HG03354 (cell line): ENCODE data around the gene OAF.
"Not testable (repeated sequence)": the region's sequence is repeated elsewhere in the genome, so short reads cannot be mapped to it uniquely, and the experiment has no call there.

Experiments
- ATAC-seq: cut with Tn5 transposase; IDR thresholded peaks from one replicate; pipeline ENCODE4 v1.9.1; 2021; ENCODE audit warnings: mild to moderate bottlenecking; ENCODE audit not compliant: unreplicated experiment, poor library complexity, severe bottlenecking

Gene OAF

DNA sequence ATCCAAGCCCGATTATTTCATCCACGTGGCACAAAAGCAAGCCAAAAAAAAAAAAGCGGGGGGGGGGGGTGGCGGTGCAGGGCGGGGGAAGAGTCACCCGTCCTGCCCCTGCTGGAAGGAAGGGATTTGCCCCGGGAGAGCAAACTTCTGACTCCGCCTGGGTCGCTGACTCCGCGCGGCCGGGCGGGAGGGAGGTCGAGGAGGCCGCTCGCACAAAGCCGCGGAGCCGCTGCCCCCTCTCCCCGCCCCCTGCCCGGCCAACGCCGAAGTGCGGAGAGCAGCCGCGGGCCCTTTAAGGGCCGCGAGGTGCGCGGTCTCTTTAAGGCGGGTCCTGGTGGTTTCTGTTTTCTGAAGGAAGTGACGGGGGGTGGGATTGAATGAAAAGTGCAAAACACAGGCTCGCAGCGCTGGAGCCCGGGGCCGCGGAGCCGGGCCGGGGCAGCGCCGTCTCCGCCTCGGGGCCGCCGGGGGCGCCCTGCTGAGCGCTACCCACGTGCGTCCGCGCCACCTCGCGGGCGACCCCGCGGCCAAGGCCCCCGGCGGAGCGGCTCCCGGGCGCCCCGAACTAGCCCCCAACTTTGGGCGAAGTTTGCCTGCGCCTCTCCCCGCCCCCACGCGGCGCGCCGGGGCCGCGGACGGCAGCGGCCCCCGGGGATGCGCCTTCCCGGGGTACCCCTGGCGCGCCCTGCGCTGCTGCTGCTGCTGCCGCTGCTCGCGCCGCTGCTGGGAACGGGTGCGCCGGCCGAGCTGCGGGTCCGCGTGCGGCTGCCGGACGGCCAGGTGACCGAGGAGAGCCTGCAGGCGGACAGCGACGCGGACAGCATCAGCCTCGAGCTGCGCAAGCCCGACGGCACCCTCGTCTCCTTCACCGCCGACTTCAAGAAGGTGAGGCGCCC lies at the start of gene OAF:
OAF (plus strand) TSS at position 407 of the 896 bp plus-strand sequence; CDS start at position 655, 248 bp downstream.
- ATAC-seq = peak; percentile 89

DNA sequence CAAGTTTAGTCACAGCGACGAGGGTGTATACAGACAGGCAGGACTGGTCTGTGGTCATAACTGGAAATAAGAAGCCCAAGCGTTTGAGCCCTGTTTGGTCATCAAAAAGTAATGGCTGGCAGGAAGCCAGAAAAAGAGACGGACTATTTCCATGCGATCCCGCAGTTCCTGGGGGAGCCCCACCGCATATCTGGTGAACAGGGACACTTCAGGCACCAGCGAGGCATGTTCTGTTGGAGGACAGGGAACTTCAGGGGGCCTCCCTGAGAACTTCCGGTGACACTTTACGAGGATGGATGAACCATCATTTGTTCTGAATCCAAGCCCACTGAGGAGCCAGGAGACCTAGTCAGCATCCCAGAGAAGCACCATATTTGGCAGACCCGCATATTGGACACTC lies 43.2 kb upstream of the OAF start:
- no peak for ATAC-seq

DNA sequence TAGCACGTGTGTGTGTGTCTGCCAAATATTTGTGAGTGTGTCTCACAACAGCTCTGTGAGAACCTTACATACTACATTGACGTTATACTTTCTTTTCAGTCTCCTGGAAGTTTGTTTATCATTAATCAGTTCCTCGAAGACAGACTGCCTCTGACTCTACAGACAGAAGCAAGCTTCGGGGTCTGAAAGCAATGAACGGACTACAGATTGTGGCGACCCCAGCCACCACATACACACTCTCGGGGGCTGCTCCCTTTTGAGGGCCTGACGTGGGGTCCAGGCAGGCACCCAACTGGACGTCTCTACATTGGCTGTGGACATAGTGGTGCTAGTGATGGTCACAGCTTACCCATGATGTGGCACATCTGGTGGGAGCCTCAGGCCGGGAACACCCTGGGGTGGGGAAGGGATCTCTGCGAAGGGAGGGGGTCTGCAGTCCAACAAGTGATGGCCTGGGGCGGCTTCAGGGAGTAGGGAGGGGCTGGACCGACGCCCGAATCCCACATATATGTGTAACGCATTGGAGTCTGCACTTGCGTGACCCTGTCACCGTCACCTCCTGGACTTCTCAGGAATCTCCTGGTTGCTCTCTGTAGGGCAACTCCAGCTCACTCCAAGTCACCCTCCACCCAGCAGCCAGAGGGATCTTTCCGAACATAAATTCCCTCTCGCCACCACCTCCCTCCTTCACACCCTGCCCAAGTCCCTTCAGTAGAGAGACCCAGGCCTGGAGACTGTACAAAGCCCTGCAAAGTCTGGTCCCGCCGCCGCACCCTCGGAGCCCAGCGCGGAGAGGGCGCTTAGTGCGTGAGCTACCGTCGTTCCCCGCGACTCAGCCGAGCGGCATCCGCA lies 42.5 kb upstream of the OAF start:
- ATAC-seq = no peak

DNA sequence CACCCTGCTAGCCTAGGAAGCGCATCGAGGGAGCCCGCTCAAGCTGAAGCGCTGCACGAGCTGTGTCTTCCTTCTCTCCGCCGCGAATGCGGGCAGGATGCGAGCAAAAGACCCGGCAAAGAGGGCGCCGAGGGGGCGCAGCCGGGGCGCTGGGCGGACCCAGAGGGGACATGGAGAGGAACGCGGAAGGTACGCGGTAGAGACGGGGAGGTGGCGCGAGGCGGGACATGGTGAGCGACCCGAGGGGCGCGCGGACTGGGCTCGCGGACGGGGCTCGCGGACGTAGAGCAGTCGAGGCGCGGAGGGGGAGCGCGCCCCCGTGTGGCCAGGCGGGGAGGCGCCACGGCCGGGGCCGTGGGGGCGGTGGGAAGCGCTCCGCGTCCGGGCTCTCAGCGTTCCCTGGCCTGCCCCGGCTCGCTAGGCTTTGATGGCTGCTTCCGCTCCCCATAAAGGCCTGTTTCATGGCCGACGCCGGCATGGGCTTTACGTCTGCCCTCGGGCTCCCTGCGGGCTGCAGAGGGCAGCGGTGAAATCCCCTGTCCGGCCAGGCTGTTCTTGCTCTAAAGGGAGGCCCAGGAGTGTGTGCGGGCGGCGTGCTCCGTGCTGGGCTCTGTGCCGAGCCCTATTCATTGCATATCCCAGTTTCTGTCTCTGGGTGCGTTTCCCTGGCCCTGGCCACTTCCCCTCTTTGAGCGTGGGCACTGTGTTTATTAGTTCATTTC lies 41.7 kb upstream of the OAF start:
- ATAC-seq = no peak

DNA sequence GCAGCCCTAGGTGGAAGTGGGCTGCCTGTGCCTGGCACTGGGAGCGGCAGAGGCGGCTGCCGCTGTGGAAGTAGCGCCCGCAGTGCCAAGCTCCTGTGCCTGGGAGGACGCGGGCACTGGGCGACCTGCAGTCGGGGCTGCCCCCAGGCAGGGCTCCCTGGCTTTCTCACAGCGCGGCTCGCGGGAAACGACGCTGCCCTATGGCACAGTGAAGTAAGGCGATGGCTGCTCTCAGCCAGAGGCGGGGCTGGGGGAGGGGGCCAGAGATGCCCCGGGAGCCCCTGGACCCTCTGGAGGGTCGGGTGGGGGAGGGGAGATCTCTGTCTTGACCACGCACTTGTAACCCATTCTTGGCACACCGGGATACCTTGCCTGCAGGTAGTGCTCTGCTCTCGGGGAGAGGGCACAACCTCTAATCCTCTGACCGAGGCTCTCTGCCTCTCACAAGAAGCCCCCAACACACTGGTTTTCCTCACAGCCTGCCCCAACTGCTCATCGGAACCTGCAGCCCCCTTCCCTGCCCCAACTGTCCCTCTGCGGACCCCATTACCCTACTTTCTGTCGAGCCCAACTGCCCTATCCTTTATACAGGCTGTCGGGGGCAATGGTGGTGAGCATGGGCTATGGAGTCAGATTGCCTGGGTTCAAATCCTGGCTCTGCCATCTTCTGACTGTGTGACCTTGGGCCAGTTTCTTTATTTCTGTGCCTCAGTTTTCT lies 40.7 kb upstream of the OAF start:
- no peak for ATAC-seq

DNA sequence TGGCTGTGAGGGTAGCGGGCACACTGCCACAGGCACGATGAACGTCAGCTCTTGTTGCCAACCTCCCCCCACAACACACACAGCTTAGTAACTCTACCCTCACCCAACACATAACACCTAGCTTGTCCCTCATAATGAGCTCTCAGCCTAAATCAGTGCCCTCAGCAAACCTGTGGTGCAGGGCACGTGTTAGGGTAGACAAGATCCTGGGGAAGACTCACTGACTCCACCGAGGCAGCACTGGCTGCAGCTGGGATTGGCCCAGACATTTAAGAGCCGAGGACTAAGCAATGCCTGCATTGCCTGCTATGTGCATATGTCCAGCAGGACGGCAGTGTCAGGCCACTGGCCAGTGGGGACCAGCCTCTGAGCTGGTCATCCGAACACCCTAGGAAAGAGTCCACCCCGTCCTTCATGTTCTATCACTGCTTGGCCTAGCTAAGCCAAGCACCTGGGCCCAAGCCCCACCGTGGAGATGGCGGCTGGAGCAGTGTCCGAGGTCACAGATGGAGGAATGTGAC lies 40.0 kb upstream of the OAF start:
- no peak for ATAC-seq

DNA sequence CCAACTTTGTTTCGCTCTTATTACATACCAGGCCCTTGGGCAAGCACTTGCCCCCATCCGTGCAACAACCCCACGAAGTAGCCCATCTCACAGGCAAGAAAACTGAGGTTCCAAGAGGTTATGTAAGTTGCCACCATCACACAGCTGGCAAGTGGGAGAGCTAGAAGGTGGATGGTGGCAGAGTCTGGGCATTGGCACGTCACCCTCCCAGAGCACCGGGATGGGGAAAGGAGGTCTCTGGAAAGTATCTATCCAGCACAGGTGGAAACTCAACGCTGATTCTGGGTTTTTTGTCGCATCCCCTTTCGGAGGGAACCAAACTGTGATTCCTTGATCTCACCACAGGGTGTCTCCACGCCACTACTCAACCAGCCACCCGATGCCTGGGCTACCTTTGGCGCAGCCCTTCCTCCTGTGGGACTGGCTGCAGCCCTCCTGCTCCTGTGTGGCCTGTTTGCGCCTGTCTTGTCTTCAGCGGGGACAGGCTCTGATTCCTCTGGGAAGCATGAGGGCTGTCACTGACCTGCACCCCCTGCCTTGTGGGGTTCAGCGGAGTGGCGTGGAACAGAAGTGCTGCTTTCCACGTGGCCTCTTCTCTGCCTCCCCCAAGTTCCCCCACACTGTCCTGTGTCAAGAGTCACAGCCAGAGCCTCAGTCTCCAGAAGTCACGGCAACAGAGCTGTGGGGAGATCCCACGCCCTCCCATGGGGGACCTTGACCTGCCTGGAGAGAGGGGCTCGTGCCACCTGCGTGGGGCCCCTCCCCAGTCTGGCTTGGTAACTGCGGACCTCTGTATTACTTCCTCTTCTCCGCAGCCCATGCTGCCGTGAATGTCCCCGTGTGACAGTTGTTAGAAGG lies 38.5 kb upstream of the OAF start:
- no peak for ATAC-seq

DNA sequence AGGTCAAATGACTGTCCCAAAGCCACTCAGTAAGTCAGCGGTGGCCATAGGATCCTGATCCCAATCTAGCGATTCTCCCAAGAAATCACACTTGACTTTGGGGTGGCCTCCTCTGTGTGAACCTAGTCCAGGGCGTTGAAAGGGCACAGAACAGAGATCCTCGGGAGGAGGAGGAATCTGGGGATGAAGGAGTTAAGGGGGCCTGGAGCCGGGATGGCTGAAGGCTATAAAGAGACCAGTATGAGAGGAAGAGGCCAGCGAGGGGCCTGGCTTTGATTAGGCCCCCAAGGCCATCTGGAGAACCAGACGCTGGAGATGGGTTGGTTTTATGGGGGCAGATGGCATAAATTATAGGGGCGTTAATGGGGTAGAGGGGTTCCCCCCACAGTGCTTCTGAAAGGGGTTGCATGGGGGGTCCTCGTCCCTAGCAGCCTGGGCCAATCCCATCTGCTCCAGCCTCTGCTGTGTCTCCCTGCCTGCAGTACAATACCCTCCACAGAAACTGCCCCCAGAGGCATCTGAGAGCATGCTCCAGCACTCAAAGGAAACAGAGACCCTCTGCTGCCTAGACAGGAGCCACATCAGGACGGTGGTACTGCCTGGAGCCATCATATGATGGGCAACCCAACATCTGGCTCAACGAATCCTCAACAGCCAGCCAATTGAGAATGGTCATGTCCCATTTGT lies 37.7 kb upstream of the OAF start:
- ATAC-seq = no peak

DNA sequence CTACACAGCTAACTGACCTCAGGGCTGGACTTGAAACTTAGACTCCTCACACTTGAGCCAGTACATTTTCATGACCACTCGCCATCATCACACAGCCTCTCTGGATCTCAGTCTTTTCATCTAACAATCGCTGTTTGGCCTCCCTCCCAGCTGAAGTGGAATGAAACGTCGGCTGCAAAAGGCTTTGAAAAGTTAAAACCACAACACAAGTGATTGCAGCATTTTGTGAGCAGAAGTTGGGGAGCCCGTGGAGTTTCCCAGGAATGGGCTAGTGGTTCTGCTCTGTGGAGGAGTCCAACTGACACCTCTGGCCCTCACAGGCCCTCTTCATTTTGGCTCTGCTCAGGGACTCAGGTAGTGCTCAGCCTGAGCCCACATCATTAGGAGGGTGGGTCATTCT lies 37.0 kb upstream of the OAF start:
- ATAC-seq = no peak

DNA sequence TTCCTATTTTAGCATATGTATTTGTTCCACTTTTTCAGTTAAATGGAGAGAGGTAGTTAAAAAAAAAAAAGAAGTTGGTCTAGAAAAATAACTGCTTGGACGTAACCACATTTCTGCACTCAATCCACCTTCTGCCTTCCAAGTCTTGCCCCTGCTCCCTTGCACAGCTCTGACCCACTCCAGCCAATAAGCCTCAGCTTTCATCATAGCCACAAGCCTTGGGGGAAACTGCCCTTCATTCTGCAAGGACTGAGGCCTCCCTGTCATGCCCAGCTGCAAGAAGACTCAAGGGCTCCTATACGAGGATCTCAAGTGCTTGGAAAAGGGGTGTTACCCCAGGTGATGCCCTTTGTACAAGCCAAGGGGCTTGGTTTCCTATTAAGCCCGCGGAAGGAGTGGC lies 36.0 kb upstream of the OAF start:
- no peak for ATAC-seq

DNA sequence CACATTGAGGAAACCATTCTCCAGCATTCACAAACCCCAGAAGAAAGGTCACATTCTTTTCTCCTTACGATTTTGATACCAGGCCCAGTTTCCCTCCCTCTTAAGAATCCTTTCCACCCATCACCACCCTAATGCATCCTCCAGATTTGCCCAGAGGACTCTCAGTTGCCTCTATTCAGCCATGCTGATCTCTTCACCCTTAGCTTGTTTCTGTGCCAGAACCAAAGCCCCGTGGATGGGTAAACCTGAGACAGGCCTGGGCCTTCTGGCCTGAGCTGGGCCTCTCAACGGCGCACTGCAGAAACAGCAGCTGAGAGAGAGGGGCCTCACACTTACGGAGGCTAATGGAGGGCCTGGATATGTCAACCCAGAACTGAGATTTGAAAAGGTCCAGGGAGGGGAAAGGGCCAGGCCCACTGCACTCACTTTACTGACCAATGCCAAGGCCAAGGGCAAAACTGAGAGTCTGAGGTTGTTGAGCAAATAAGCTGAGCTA lies 32.2 kb upstream of the OAF start:
- no peak for ATAC-seq

DNA sequence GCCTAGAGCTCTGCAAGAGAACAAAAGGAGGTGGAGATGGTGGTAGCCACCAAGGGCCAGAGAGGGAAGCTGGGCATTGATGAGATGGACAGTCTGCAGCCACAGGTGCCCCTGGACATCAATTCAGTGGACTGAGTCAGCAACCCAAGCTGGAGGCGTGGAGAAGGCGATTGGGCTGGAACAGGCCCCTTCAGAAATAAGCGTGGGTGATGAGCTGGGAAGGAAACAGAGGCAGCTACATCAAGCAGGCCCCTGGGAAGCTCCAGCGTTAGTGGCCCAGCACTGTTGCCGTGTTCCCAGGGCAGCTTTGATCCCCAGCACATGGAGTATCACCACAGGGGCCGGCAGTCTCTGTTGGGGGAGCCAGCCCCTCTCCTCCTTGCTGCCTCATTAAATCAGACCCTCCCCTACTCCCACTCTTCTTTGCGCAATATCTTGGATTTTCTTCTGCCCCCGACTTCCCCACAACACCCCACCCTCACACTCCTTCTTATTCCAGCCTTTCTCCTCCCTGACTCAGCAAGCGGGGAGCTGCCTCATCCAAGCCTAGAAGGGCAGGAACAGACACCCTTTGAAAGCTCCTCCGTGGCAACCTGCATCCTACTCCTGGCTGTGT lies 31.7 kb upstream of the OAF start:
- ATAC-seq = no peak

DNA sequence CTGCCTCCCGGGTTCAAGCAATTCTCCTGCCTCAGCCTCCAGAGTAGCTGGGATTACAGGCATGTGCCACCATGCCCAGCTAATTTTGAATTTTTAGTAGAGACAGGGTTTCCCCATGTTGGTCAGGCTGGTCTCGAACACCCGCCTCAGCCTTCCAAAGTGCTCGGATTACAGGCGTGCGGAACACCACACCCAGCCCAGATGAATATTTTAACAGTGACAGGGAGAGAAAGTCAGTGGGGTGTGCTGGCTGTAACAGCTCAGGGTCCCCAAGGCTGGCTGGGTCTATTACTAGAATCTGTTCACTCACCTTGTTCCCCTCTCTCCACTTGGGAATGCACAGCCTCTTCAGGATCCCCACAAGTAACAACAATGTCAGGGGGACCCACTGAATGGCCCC lies 30.8 kb upstream of the OAF start:
- not testable (repeated sequence) for ATAC-seq

DNA sequence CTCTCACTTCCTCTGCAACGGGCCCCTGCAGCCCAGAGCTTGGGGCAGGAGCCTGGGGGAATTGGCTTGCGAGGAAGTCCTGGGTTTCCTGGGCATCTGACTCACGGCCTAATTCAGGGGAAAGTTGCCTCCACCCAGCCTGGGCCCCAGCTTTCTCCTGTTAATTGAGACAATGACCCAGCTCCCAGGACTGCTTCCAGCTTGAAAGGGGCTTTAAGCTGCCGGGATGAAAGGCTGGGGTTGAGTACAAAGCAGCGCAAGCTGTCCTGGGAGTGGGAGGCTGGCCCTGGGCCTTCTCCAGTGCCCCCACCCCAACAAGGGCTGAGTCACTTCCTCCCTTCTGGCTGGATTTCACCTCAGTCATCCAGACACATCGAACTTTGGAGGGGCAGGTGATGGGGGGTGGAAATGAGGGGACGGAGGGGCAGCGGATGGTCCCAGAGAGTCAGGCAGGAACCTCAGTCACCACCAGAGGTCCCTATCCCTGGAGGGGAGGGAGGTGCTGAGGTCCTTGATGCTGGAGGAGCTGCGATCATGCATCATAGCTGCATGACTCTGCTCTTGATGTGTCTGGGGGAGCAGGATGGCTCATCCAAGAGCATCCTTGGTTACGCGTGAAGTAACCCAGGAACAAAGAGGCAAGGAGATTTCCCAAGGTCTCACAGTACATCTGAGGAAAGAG lies 30.1 kb upstream of the OAF start:
- no peak for ATAC-seq

DNA sequence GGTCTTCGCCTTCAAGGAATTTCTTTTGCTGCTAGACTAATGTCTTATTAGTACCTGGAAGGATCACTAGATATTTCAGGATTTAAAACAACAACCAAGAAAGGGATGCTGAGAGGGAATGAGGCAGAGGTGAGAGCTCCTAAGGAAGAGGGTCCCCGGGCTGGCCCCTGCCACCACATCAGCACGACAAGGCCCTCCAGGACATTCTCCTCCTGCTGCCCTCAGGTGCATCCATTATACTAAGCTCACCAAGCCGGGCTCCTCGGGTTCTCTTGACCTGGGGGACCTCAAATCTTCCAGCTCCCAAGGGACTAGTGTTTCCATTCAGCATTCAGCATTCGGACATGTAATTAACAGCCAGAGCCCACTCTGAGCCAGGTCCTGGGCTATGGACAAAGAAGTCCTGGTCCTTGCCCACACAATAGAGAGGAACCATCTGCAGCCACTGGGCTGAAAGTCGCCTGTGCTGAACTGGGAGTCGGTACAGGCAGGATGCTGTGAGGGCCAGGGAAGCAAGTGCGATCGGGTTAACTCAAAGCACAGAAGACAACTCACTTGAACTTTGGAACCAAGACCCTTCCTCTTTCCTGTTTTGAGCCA lies 29.4 kb upstream of the OAF start:
- no peak for ATAC-seq

DNA sequence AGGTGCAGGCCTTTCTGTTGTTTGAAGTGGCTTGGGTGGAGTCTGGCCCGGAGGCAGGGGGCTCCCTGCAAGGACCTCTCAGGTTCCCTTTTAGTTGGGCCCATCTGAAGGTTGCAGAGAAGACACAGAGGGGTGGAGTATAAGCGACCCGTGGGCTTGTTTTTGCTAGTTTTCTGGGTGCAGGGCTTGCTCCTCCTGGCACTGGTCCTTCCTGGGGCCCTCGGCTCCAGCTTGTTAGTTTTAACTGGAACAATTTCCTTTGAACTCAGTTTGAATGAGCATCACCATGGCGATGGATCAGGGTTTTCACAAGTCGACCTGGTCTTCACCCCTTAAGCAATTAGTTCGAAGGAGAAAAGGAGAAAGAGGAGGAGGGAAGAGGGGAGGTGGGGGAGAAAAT lies 28.5 kb upstream of the OAF start:
- ATAC-seq = no peak
